ENCODE measurements around the gene SNTA1.

Gene SNTA1

GRCh38 chr20:33370291-33370690, 73.3 kb downstream of the SNTA1 start:
- H3K4me3 ChIP-seq (ENCODE audit: low read length), result no peak overlapping the region

DNA sequence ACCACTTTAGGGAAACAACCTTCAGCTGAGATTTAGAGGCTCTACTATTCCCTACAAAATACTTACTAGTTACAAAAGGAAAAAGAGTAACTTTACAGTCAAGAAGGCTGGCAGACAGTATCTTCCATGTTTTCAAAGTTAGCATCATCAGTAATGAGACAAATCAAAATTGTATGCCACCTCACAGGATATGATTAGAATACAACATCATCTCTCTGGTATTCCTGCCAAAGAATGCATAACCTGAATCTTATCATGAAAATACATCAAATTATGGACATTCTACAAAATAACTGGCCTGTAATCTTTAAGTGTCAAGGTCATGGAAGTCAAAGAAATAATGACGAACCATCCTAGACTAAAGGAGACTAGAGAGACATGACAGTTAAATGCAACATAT, 80.7 kb downstream of the SNTA1 start:
- no peak overlapping the region for H3K4me3 ChIP-seq (ENCODE audit: low read length)
- TF ChIP-seq ZNF274 (IDR thresholded peaks at IDR 0.05; ENCODE audit: low read depth, low read length), result no peak

More at GRCh38 chr20:33370291-33370690, 73.3 kb downstream of the SNTA1 start:
- TF ChIP-seq ZNF274 (IDR thresholded peaks at IDR 0.05; ENCODE audit: low read depth, low read length), result no peak

DNA sequence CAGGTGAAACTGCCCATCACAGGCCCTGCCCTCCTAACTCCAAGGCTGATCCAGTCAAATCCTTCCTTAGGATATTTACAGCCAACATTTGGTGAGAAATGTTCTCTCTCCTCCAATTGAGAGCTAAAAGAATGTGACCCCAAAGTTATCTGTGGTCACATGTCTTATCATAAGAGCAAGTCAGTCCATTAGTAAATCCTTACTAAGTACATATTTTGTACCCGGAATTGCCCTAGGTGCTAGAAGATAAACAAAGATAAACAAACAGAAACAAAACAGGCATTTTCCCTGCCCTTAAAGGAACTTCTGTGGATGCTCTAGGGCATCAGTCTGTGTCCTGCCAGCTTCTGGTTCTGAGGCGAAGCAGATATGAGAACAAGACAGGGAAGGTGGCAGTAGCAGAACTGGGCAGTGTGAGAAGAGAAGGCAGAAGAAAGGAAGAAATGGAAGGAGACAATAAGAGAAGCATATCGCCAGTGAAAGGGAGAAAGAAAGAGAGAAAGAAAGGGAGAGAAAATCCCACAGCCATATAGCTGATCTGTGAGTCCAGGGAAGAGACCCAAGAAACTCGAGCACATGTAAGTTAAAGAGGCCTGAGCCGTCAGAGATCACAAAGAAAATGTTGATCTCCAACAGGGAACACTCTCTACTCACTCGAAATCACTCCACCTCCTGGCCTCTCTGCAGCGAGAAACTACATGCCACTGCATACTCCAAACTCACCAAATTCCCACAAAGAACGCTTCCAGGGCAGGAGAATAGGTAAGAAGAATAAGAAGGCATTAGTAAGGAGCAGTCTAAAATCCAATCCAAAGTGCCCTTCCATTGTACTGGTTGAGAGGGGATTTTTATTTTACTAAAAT, 83.9 kb downstream of the SNTA1 start:
- H3K4me3 ChIP-seq (ENCODE audit: low read length), result no peak overlapping the region
- no peak for TF ChIP-seq ZNF274 (IDR thresholded peaks at IDR 0.05; ENCODE audit: low read depth, low read length)

Data from GM08714 (cell line).